K562 (cell line): ENCODE data around the gene ACTR5. TPM values are rescaled to one million over a fixed set of nuclear protein-coding genes. Genes with fewer than 3 reads are reported as not detected.

ENCODE experiments used
- ATAC-seq: fragments of 200-7000 bp; cut with Tn5 transposase; 3 replicates; pipeline ENCODE4 v1.9.1; 2020; ENCODE audit warnings: moderate library complexity
- BruUV-seq: library from RNA; stranded (reverse); fragments of 400-500 nt; replicated peaks from 2 replicates; lab custom pipeline; 2021; lab: Mats Ljungman, UMichigan
- CTCF ChIA-PET: fragments of 300-600 bp; formaldehyde crosslinking; extraction: SDS; loops from one replicate; lab custom pipeline; 2021; ENCODE audit warnings: low intra/inter-chr PET ratio; lab: Yijun Ruan, JAX
- POLR2A ChIA-PET: fragments of 300-600, 350-650 bp; sonication (Branson Sonifier 250); formaldehyde crosslinking; extraction: SDS; loops from one replicate; lab custom pipeline; 2021; ENCODE audit warnings: antibody characterized with exemption, inconsistent platforms; lab: Yijun Ruan, JAX
- DNase-seq, 4 experiments: peaks; one replicate each; pipeline versions ENCODE4 v3.0.0 to v3.0.0-alpha.2; 2011 to 2018; ENCODE audit warnings: low spot score in 3 of 4, mixed read lengths in 3 of 4; ENCODE audit errors: extremely low read depth in 1 of 4
- FAIRE-seq: peaks from 2 replicates; lab custom pipeline; 2011; peaks lifted over from hg19 to GRCh38; lab: Jason Lieb, UNC
- H2AFZ ChIP-seq: 2 replicates; pipeline ENCODE4 v1.6.0; 2011; ENCODE audit warnings: low read depth, low read length, control low read depth, inconsistent platforms
- H3K27ac ChIP-seq: fragments of 200-600 bp; 3 replicates; pipeline ENCODE4 v1.8.0; 2011; ENCODE audit warnings: low read depth, mild to moderate bottlenecking, control low read depth, inconsistent platforms, low read length, moderate library complexity, mixed read lengths; ENCODE audit errors: extremely low read depth
- H3K27me3 ChIP-seq, 2 experiments: fragments of 300-600 bp in 1 of 2; 2 replicates in 1 of 2; 3 replicates in 1 of 2; pipeline versions ENCODE4 v1.6.0 to v1.8.0; 2011; ENCODE audit warnings: inconsistent platforms in 2 of 2, low read length in 2 of 2, mild to moderate bottlenecking in 1 of 2, mixed read lengths in 1 of 2, moderate library complexity in 1 of 2; ENCODE audit not compliant: control insufficient read depth in 2 of 2, insufficient read depth in 2 of 2
- H3K36me3 ChIP-seq: fragments of 300-600 bp; 3 replicates; pipeline ENCODE4 v1.8.0; 2011; ENCODE audit warnings: mild to moderate bottlenecking, low read length, inconsistent platforms; ENCODE audit not compliant: control insufficient read depth, insufficient read depth
- H3K4me1 ChIP-seq, 2 experiments: fragments of 200-600 bp in 1 of 2; replicated peaks in 1 of 2; 2 replicates in 1 of 2; 3 replicates in 1 of 2; pipeline versions ENCODE4 v1.5.1 to v1.8.0; 2011; ENCODE audit warnings: inconsistent platforms in 2 of 2, low read length in 2 of 2, mild to moderate bottlenecking in 1 of 2, mixed read lengths in 1 of 2, moderate library complexity in 1 of 2; ENCODE audit not compliant: control insufficient read depth in 2 of 2, insufficient read depth in 2 of 2
- H3K4me2 ChIP-seq: 2 replicates; pipeline ENCODE4 v1.6.1; 2011; ENCODE audit warnings: low read length, control low read depth, inconsistent platforms, mixed read lengths; ENCODE audit not compliant: insufficient read depth
- H3K4me3 ChIP-seq: fragments of 200-600 bp; sonication (generic), shearing (Covaris generic); 2 replicates; pipeline ENCODE4 v1.5.1; 2016; ENCODE audit warnings: control low read depth, inconsistent platforms
- H3K79me2 ChIP-seq: fragments of 200-600 bp; 3 replicates; pipeline ENCODE4 v1.8.0; 2011; ENCODE audit warnings: low read length, inconsistent platforms; ENCODE audit not compliant: control insufficient read depth, insufficient read depth
- H3K9ac ChIP-seq, 2 experiments: 2 replicates each; pipeline versions ENCODE4 v1.6.0 to v1.6.1; 2011; ENCODE audit warnings: low read depth in 2 of 2, low read length in 2 of 2, control low read depth in 1 of 2, inconsistent platforms in 1 of 2, mild to moderate bottlenecking in 1 of 2, mixed read lengths in 1 of 2; ENCODE audit not compliant: insufficient read depth in 1 of 2
- H3K9me1 ChIP-seq: one replicate; pipeline ENCODE4 v1.6.0; 2011; ENCODE audit warnings: inconsistent platforms, mild to moderate bottlenecking, low read length, moderate library complexity; ENCODE audit not compliant: control insufficient read depth, insufficient read depth
- H3K9me3 ChIP-seq: replicated peaks from 2 replicates; pipeline ENCODE4 v1.5.1; 2011; ENCODE audit warnings: low read depth, low read length, inconsistent platforms; ENCODE audit not compliant: control insufficient read depth, insufficient read depth
- H4K20me1 ChIP-seq: replicated peaks from 2 replicates; pipeline ENCODE4 v1.6.1; 2011; ENCODE audit warnings: low read length, inconsistent platforms, mixed read lengths; ENCODE audit not compliant: control insufficient read depth, insufficient read depth
- ARID1B ChIP-seq: fragments of 450-650 bp; IDR thresholded peaks from 2 replicates; pipeline ENCODE4 v1.6.1; 2016; ENCODE audit warnings: antibody characterized with exemption, mild to moderate bottlenecking, inconsistent platforms
- CEBPG ChIP-seq, 3 experiments: fragments of 200-800 bp in 1 of 3; sonication (Bioruptor generic) in 1 of 3; sonication (generic) in 1 of 3; formaldehyde crosslinking in 1 of 3; IDR thresholded peaks in 2 of 3; conservative IDR thresholded peaks in 1 of 3; 2 replicates each; pipeline versions ENCODE4 v1.6.1 to v1.8.0; 2016 to 2022; ENCODE audit warnings: missing compliant biosample characterization in 2 of 3, missing genetic modification characterization in 2 of 3, mild to moderate bottlenecking in 1 of 3, missing genetic modification reagents in 1 of 3
- DMBX1 ChIP-seq: fragments of 250-450 bp; sonication (Bioruptor Pico); IDR thresholded peaks from 2 replicates; pipeline ENCODE4 v1.8.0; 2022; ENCODE audit warnings: inconsistent platforms, mild to moderate bottlenecking, moderate library complexity, borderline replicate concordance
- EP400 ChIP-seq: fragments of 450-650 bp; IDR thresholded peaks from 2 replicates; pipeline ENCODE4 v1.6.1; 2017; ENCODE audit warnings: antibody characterized with exemption, mild to moderate bottlenecking, moderate library complexity
- ETV6 ChIP-seq, 3 experiments: fragments of 150-350 bp in 1 of 3; sonication (generic) in 1 of 3; formaldehyde crosslinking in 1 of 3; IDR thresholded peaks; 2 replicates each; pipeline versions ENCODE4 v1.6.1 to v1.8.0; 2014 to 2022; ENCODE audit warnings: borderline replicate concordance in 2 of 3, low read depth in 2 of 3, antibody characterized with exemption in 1 of 3, low read length in 1 of 3, mild to moderate bottlenecking in 1 of 3, missing genetic modification reagents in 1 of 3
- GABPB1 ChIP-seq: sonication (generic); formaldehyde crosslinking; IDR thresholded peaks from 2 replicates; pipeline ENCODE4 v1.8.0; 2022; ENCODE audit warnings: mild to moderate bottlenecking, missing genetic modification reagents
- GATAD2B ChIP-seq: fragments of 450-650 bp; IDR thresholded peaks from 2 replicates; pipeline ENCODE4 v1.6.1; 2017; ENCODE audit warnings: mild to moderate bottlenecking, borderline replicate concordance
- KDM1A ChIP-seq, 2 experiments: fragments of 450-650 bp; IDR thresholded peaks; 2 replicates each; pipeline ENCODE4 v1.6.1; 2016; ENCODE audit warnings: mild to moderate bottlenecking in 2 of 2
- MTF1 ChIP-seq: fragments of 250-450 bp; sonication (Bioruptor Pico); IDR thresholded peaks from 2 replicates; pipeline ENCODE4 v1.9.0; 2021; ENCODE audit warnings: moderate library complexity, mild to moderate bottlenecking, inconsistent platforms, borderline replicate concordance
- NR0B1 ChIP-seq: fragments of 450-650 bp; IDR thresholded peaks from one replicate; pipeline ENCODE4 v1.6.1; 2018; ENCODE audit warnings: mild to moderate bottlenecking, moderate library complexity; ENCODE audit not compliant: partially characterized antibody
- RBBP5 ChIP-seq: fragments of 200-600 bp; sonication (generic); IDR thresholded peaks from 2 replicates; pipeline ENCODE4 v1.6.1; 2012; ENCODE audit warnings: borderline replicate concordance, mild to moderate bottlenecking, low read length, control low read depth, inconsistent platforms; ENCODE audit not compliant: insufficient read depth, poor library complexity, severe bottlenecking
- RBM34 ChIP-seq: fragments of 200-400 bp; formaldehyde crosslinking; IDR thresholded peaks from 2 replicates; pipeline ENCODE4 v1.6.1; 2018; ENCODE audit warnings: low read length, borderline replicate concordance; ENCODE audit not compliant: insufficient read depth
- THAP7 ChIP-seq: fragments of 250-450 bp; sonication (Bioruptor Pico); IDR thresholded peaks from 2 replicates; pipeline ENCODE4 v1.5.0; 2021
- ZNF551 ChIP-seq: fragments of 250-450 bp; sonication (Bioruptor Pico); IDR thresholded peaks from 2 replicates; pipeline ENCODE4 v1.5.0; 2021; ENCODE audit warnings: mild to moderate bottlenecking, moderate library complexity
- WGBS: fragments of 100-300 bp; shearing (Covaris generic); methylation state at CpG from one replicate; pipeline ENCODE4 v1.1.6; 2016; ENCODE audit warnings: low coverage, mixed read lengths; ENCODE audit not compliant: insufficient coverage; ENCODE audit errors: missing lambda C conversion rate; 5-methylcytosine and 5-hydroxymethylcytosine counted together
- in situ Hi-C: fragments of 300-500 bp; cut with MboI; formaldehyde crosslinking; loops from 4 replicates; pipeline ENCODE4 v1.15.0; 2018; ENCODE audit warnings: inconsistent platforms, mixed read lengths
- intact Hi-C: fragments of 100-400 bp; cut with micrococcal nuclease; formaldehyde crosslinking; loops from 2 replicates; pipeline ENCODE4 v1.14.2; 2022
- polyA plus RNA-seq, 8 experiments: library from polyadenylated mRNA; depleted of rRNA in 4 of 8; stranded (reverse) in 5 of 8; unstranded in 3 of 8; fragments of >200 nt; fragmentation: Nextera tagmentation in 2 of 8; fragmentation: Illumina TruSeq in 1 of 8; extraction: Ambion mirVana in 2 of 8; extraction: Trizol in 1 of 8; gene quantifications; 2 replicates each; pipeline versions ENCODE4 v1.2.1 to v1.2.3, GENCODE V29; 2011 to 2014; ENCODE audit warnings: inconsistent platforms in 1 of 8, missing spikeins in 1 of 8
- total RNA-seq, 7 experiments: library from RNA; depleted of rRNA in 6 of 7; stranded (reverse); fragments of >200 nt in 6 of 7; fragmentation: Illumina TruSeq in 2 of 7; extraction: Trizol in 2 of 7; gene quantifications; 2 replicates each; pipeline versions ENCODE4 v1.2.1 to v1.2.3, GENCODE V29; 2011 to 2021; ENCODE audit warnings: low replicate concordance in 1 of 7
- TF ChIP-seq, protein P1 (sequence below): fragments of 450-650 bp; formaldehyde crosslinking; IDR thresholded peaks from 2 replicates; pipeline ENCODE4 v1.4.0; 2020; ENCODE audit warnings: mild to moderate bottlenecking, mixed read lengths

Gene ACTR5
- total and polyA plus RNA-seq, 9 of the 15 experiments (the other 6 are each of a cell fraction or from before 2014, with no cell fraction given), result 0.93 to 18.8 (median 12.9) TPM

DNA sequence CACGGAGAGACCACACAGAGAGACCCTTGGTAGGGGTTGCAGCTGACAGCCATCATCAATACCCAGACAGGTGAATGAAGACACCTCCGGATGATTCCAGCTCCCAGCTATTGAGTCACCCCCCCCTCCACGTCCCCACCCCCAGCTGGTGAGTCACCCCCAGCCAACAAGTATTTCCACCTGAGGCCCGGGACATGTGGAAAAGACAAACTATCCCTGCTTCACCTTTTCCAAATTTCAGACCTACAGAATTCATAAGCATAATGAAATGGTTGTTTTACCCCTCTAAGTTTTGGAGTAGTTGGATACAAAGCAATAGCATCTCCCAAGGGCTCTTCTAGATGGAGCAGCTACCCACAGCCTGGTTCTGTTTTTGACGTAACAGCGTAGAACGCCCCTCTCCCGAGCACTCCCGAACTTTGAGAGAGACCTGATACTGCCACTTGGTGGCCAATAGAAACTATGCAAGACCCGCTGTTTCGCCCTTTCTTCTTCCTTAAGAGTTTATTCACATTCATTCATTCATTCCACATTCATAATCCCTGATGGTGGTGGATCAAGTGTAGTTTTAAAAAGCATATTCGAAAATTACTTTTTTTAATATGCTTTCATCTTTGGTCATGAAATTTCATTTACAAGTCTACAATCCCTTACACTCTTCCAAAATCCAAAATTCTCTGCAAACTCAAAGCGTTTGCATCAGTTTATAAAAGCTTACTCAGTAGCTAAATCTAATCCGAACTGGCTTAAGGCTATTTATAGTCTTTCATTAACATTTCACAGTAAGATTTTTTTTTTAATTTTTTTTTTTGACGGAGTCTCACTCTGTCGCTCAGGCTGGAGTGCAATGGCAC lies 42.2 kb downstream of the ACTR5 start (continued):
- TF ChIP-seq ARID1B, result no peak
- no peak for TF ChIP-seq RBBP5

DNA sequence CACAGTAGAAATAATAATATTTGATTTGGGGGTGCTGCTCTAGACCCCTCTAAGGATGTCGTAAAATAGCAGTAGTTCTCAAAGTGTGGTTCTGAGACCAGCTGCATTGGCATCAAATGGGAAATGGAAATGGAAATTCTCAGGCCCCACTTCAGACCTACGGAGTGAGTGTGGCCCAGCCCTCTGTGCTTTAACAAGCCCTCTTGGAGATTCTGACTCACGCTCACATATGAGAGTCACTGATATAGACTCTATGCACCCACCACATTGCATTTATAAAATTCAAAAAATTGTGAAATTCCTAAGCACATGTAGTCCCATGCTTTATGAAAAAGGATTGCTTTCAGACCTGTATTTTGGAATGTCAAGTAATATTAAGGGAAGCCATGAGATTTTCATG lies 43.0 kb downstream of the ACTR5 start:
- POLR2A ChIA-PET, result no interaction called here
- intact Hi-C loops, result loop anchor here (5.0 kb wide), 1 partner anchor 101 kb away; no protein-coding TSS in a partner anchor
- Histone ChIP-seq H3K27ac (no peak overlapping the region), H3K4me1 (no peaks in the 10 kb centered on the region), H3K27me3 (no peaks in the 10 kb centered on the region), H3K9me3 (no peaks in the 10 kb centered on the region), H4K20me1 (no peaks in the 10 kb centered on the region), H2AFZ (no peak overlapping the region), H3K9ac (no peak overlapping the region), H3K4me2 (no peak overlapping the region), H3K36me3 (no peaks in the 10 kb centered on the region), H3K79me2 (no peaks in the 10 kb centered on the region), H3K9me1 (no peaks in the 10 kb centered on the region), H3K4me3 (no peak overlapping the region)
- 42% methylated on average over 3 of the region's 3 CpGs for WGBS
- BruUV-seq, result no TSS peak
- in situ Hi-C loops, result no loop called here
- no peak for ATAC-seq
- DNase-seq, result no peak
- no peak for FAIRE-seq
- CTCF ChIA-PET, result interaction anchor here (1.1 kb wide), 1 partner anchor 102 kb away, joined by 3 read pairs; no protein-coding TSS in a partner anchor
- TF ChIP-seq GABPB1 (CRISPR knock-in tag) (no peak), GATAD2B (no peak), THAP7 (CRISPR knock-in tag) (no peak), ETV6 (IDR thresholded peaks at IDR 0.05; ENCODE audit: borderline replicate concordance in 1 of 2, low read depth in 2 of 2, low read length in 1 of 2) (no peak), ETV6 (CRISPR knock-in tag; IDR thresholded peaks at IDR 0.05; ENCODE audit: borderline replicate concordance) (no peak), KDM1A (IDR thresholded peaks at IDR 0.05) (no peak), NR0B1 (no peak), ZNF551 (CRISPR knock-in tag) (no peak), DMBX1 (CRISPR knock-in tag) (no peak), CEBPG (CRISPR knock-in tag; IDR thresholded peaks at IDR 0.05) (no peak), CEBPG (tag; conservative IDR thresholded peaks at IDR 0.05 in 1 of 2, IDR thresholded peaks at IDR 0.05 in 1 of 2) (no peak), RBM34 (no peak), EP400 (no peak), MTF1 (CRISPR knock-in tag) (no peak)
- TF ChIP-seq, protein P1, sequence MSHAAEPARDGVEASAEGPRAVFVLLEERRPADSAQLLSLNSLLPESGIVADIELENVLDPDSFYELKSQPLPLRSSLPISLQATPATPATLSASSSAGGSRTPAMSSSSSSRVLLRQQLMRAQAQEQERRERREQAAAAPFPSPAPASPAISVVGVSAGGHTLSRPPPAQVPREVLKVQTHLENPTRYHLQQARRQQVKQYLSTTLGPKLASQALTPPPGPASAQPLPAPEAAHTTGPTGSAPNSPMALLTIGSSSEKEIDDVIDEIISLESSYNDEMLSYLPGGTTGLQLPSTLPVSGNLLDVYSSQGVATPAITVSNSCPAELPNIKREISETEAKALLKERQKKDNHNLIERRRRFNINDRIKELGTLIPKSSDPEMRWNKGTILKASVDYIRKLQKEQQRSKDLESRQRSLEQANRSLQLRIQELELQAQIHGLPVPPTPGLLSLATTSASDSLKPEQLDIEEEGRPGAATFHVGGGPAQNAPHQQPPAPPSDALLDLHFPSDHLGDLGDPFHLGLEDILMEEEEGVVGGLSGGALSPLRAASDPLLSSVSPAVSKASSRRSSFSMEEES, result no peak
